HG03378 (cell line): ENCODE measurements around the gene MTM1.

ENCODE experiments used
- ATAC-seq: cut with Tn5 transposase; IDR thresholded peaks from one replicate; pipeline ENCODE4 v1.9.1; 2021; ENCODE audit warnings: mild to moderate bottlenecking, moderate library complexity; ENCODE audit not compliant: unreplicated experiment

Gene MTM1

DNA sequence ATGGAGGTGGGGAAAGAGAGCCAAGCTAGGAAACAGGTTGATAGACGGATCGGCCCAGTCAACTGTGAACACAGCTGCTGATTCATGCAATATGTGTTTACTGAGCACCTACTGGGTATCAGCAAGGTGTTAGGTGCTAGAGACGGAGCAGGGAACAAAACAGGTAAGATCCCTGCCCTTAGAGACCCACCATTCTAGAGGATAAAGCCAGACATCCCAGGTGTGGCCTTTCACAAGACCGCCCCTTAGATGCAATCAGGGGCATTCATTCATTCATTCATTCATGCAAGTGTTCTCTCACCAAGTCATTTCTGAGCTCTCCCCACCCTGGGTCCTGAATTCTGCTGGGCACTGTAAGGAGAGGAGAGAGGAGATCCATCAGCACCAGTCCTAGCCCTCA, 20.2 kb upstream of the MTM1 start:
- ATAC-seq = no peak

DNA sequence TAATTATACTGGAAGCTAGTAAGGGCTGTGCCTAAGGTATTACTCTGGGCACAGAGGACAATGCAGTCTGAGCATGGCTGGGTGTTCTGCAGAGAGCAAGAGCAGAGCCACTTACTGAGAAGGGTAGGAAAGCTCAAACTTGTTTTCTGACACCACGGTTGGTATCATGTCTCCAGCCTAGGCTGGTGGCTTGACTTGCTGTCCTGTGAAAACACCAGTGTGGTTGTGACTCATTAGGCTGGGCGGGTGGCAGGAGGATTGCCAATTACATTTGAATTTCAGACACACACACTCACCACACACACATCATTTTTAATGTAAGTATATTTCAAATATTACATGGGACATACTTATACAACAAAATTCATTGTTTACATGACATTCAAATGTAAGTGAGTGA, 19.7 kb upstream of the MTM1 start:
- no peak for ATAC-seq

- ATAC-seq = no peak
Observed at GRCh38 chrX:150551963-150552362, 16.5 kb upstream of the MTM1 start.

DNA sequence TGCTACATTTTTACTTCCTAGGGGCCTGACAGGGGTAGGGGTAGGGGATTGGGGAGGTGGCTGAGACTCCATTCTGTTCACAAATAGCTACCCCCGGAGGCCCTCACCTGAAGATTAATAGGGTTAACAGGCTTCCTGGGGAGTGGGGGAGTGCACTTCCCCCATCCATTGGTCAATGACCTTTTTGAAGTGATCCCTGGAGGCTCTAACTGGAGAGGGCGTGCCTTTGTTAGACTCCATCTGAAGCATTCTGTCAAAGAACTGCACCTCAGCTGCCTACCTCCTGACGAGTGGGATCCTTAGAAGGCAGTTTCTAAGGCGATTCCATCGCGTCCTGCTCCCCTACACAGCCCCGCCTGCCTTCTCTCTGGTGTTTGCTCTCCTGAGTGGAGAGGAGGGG, 10.0 kb upstream of the MTM1 start:
- no peak for ATAC-seq

DNA sequence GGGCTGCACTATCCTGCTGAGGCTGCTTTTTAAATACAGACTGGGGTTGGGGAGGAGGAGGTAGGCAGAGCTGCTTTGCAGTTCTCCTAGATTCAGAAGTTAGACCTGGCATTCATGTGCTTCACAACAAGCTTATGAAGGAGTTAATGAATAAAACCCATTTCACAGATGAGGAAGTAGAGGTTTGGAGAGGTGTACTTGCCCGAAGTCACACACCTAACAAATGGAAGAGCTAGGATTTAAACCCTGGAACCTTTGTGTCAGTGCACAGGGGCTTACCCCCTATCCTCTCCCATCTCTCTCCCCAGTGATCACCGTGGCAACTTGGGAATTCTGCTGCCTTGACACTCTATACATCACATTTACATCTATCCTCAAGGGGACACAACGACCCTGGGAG, 3.6 kb upstream of the MTM1 start:
- ATAC-seq = no peak

- ATAC-seq = no peak
Observed at GRCh38 chrX:150565551-150565950, 2.9 kb upstream of the MTM1 start.

- ATAC-seq = no peak
Observed at GRCh38 chrX:150566734-150567182, 1.7 kb upstream of the MTM1 start.

DNA sequence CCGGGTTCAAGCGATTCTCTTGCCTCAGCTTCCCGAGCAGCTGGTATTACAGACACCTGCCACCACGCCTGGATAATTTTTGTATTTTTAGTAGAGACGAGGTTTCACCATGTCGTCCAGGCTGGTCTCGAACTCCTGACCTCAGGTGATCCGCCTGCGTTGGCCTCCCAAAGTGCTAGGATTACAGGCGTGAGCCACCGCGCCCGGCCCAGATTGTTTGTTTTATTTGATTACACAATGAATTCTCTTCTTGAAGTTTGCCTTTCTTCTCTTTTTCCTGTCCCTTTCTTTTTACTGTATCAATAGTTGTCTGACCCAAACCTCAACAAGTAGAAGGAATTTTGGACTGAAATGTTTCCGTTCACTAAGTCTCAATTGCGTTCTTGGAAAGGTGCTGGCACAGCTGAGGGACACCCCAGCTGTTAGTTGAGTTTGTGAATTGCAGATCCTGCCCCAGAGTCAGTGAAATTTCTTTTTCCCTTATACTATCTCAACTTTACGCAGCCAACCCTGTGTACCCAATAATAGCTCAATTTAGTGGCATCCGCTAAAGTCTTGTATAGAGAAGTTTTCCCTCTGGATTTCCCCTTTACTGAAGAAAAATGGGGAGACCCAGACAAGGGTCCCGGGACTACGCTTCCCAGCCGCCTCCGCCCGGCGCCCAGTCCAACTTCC, 639 bp upstream of the MTM1 start:
- no peak for ATAC-seq

DNA sequence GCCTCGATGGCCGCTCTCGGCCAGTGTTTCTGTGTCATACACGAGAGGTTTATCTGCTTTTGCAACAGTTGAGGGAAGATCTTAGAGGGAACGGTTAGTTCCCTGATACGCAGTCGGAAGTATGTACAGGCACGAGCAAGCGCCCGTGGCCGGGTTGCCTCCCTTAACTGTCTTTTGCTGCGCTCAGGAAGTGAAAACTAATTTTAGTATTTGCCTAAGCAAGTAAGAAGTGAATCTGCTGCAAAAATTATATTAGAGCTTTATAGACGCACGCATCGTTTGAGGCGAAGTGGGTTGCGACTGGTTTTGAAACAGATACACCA, 695 bp downstream of the MTM1 start:
- peak; percentile 18 for ATAC-seq

- no peak for ATAC-seq
Observed at GRCh38 chrX:150570512-150570911, 2.1 kb downstream of the MTM1 start.

DNA sequence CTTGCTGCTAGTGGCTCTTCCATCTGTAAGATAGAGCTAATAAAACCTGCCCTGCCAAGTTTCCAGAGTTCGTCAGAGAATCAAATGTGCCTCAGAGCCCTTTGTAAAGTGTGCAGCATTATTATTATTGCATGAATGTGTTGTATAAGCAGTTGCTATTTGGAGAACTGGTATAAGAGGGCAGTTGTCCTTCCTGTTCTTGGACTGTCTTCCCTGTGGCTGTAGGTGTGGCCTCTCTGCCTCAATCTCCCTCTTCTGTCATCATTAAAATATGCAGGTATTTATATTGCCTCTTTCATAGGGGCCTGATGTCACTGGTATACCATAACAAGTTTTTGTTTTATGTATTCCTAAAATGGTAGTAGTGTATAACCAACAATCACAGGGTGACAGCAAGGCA, 3.8 kb downstream of the MTM1 start:
- ATAC-seq = no peak

DNA sequence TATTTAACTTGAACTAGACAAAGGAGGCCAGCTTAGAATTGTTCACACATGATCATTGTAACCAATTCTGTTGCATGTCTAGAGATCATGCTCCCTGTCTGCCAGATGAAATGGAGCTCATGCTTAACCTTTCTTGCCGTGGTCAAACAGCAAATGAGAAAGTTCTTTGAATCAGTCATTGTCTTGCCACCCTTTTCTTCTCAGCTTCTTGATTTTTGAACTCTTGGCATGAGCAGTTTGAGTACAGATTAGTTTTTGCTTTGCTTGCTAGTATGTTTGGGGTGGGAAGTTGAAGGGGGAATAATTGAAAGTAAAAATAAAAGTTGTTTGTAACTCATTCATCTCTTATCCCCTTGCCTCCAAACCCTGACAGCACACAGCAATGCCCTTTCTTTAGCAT, 4.7 kb downstream of the MTM1 start:
- ATAC-seq = no peak

GRCh38 chrX:150573702-150574101, 5.3 kb downstream of the MTM1 start:
- peak; percentile 55 for ATAC-seq

- ATAC-seq = peak; percentile 53
Observed at GRCh38 chrX:150574559-150575418, 6.4 kb downstream of the MTM1 start.

DNA sequence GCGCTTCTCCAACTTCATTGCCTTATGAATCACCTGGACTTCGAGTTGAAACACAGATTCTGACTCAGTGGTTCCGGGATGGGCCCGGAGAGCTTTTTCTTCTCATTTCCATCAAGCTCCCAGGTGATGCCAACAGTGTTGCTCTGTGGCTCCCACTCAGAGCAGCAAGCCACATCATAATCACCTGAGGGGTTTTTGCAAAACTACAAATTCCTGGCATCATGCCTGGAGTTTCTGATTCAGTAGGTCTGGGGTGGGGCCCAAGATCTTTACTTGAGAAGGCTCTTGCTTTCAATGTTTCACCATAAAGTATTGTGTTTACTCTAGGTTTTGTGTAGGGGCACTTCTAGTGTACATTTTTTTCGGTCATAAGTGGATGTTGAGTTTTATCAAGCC, 7.0 kb downstream of the MTM1 start:
- ATAC-seq = no peak

DNA sequence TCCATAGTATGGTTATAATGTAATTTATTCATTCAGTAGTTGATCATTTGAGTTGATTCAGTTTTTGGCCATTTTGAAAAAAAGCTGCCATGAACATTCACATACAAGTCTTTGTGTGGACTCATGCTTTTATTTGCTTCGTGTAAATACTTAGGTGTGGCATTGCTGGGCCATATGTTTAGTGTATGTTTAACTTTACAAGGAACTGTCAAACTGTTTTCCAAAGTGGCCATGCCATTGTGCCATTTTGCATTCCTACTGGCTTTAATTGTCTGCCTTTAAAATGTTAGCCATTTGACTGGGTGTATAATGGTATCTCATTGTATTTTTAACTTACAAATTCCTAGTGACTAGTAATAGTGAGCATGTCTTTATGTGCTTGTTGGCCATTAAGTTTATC, 8.8 kb downstream of the MTM1 start:
- no peak for ATAC-seq

- ATAC-seq = no peak
Observed at GRCh38 chrX:150581093-150581775, 12.8 kb downstream of the MTM1 start.

DNA sequence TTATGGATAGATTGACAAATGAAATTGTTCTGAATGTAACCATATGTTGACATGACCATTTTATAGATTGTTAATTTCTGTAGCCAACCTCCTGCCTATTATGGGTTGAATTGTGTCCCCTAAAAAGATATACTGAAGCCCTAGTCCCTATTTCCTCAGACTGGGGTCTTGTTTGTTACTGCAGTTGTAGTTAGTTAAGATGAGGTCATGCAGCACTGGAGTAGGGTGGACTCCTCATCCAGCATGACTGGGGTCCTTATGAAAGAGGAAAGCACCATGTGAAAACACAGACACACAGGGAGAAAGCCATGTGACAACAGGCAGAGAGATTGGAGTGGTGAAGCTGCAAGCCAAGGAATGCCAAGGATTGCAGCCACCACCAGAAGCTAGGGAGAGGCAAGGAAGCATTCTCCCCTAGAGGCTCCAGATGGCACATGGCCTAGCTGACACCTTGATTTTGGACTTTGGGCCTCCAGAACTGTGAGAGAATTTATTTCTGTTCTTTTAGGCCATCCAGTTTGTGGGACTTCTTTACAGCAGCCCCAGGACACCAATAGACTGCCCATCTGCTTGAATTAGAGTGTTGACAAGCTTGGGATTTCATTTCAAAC, 14.0 kb downstream of the MTM1 start:
- ATAC-seq = no peak

- ATAC-seq = no peak
Observed at GRCh38 chrX:150587585-150588503, 19.4 kb downstream of the MTM1 start.

- no peak for ATAC-seq
Observed at GRCh38 chrX:150594584-150594983, 26.2 kb downstream of the MTM1 start.
